G401.6 (cell line): ENCODE results near the gene UNC45B.
"Not testable (repeated sequence)": the region's sequence is repeated elsewhere in the genome, so short reads cannot be mapped to it uniquely, and the experiment has no call there.

Experiments used
- FAIRE-seq: peaks from 2 replicates; lab custom pipeline; 2012; peaks lifted over from hg19 to GRCh38; lab: Jason Lieb, UNC

The UNC45B gene

GRCh38 chr17:35141681-35142466 lies 5.7 kb upstream of the UNC45B start, which contains the start of gene NLE1:
Gene NLE1 (minus strand): TSS chr17:35142303. CDS start chr17:35142275, 28 bp downstream.
- no peak for FAIRE-seq

GRCh38 chr17:35142467-35142796 lies 5.2 kb upstream of the UNC45B start:
- FAIRE-seq = no peak

- no peak for FAIRE-seq
These were observed 2.8 kb upstream of the UNC45B start for GRCh38 chr17:35144840-35145239.

GRCh38 chr17:35146214-35146833 lies 1.3 kb upstream of the UNC45B start:
- FAIRE-seq = no peak

GRCh38 chr17:35148144-35148543 lies 527 bp downstream of the UNC45B start:
- FAIRE-seq = no peak

GRCh38 chr17:35149941-35150340 lies 2.3 kb downstream of the UNC45B start:
- no peak for FAIRE-seq

- not testable (repeated sequence) for FAIRE-seq
These were observed 3.5 kb downstream of the UNC45B start for GRCh38 chr17:35151080-35151479.

GRCh38 chr17:35152421-35153140 lies 5.0 kb downstream of the UNC45B start:
- FAIRE-seq = no peak

- FAIRE-seq = no peak
These were observed 6.9 kb downstream of the UNC45B start for GRCh38 chr17:35154196-35155165.

GRCh38 chr17:35155246-35155645 lies 7.6 kb downstream of the UNC45B start:
- FAIRE-seq = no peak

GRCh38 chr17:35159940-35160339 lies 12.3 kb downstream of the UNC45B start:
- FAIRE-seq = no peak

GRCh38 chr17:35160354-35161201 lies 13.0 kb downstream of the UNC45B start:
- no peak for FAIRE-seq

GRCh38 chr17:35161281-35161761 lies 13.7 kb downstream of the UNC45B start:
- FAIRE-seq = no peak

GRCh38 chr17:35162755-35163154 lies 15.1 kb downstream of the UNC45B start:
- FAIRE-seq = no peak

GRCh38 chr17:35163886-35164285 lies 16.3 kb downstream of the UNC45B start:
- FAIRE-seq = no peak

GRCh38 chr17:35164716-35165115 lies 17.1 kb downstream of the UNC45B start:
- FAIRE-seq = no peak

GRCh38 chr17:35166526-35166925 lies 18.9 kb downstream of the UNC45B start:
- no peak for FAIRE-seq

GRCh38 chr17:35167046-35167445 lies 19.4 kb downstream of the UNC45B start:
- FAIRE-seq = no peak

- FAIRE-seq = no peak
These were observed 20.0 kb downstream of the UNC45B start for GRCh38 chr17:35167666-35168065.

GRCh38 chr17:35169835-35170363 lies 22.3 kb downstream of the UNC45B start:
- no peak for FAIRE-seq
